Astrocyte of the spinal cord (primary cell): ENCODE data around the gene CHST13.

ENCODE experiments used
- DNase-seq: peaks from one replicate; pipeline ENCODE4 v3.0.0; 2011; ENCODE audit warnings: low read depth, low spot score
- H3K4me3 ChIP-seq: 2 replicates; pipeline ENCODE4 v1.5.1; 2011; ENCODE audit warnings: low read depth, mild to moderate bottlenecking, low read length, moderate library complexity
- CTCF ChIP-seq: IDR thresholded peaks from 2 replicates; pipeline ENCODE4 v1.5.1; 2012; ENCODE audit warnings: low read depth, mild to moderate bottlenecking, low read length, inconsistent platforms
- in situ Hi-C: cut with HindIII; loops from 2 replicates; pipeline ENCODE4 v1.10.0; 2017; ENCODE audit warnings: low sequenced_read_pairs

The CHST13 gene

GRCh38 chr3:126548556-126549466 lies 24.9 kb downstream of the CHST13 start:
- no peak for DNase-seq
- in situ Hi-C loops: no loop called here
- no peak overlapping the region for H3K4me3 ChIP-seq
- no peak for TF ChIP-seq CTCF

GRCh38 chr3:126549861-126550487 lies 26.0 kb downstream of the CHST13 start:
- H3K4me3 ChIP-seq: no peak overlapping the region
- no peak for DNase-seq
- no peak for TF ChIP-seq CTCF
- in situ Hi-C loops: no loop called here

GRCh38 chr3:126550488-126551051 lies 26.6 kb downstream of the CHST13 start:
- no peak for DNase-seq
- in situ Hi-C loops: no loop called here
- no peak for TF ChIP-seq CTCF
- H3K4me3 ChIP-seq: no peak overlapping the region

DNA sequence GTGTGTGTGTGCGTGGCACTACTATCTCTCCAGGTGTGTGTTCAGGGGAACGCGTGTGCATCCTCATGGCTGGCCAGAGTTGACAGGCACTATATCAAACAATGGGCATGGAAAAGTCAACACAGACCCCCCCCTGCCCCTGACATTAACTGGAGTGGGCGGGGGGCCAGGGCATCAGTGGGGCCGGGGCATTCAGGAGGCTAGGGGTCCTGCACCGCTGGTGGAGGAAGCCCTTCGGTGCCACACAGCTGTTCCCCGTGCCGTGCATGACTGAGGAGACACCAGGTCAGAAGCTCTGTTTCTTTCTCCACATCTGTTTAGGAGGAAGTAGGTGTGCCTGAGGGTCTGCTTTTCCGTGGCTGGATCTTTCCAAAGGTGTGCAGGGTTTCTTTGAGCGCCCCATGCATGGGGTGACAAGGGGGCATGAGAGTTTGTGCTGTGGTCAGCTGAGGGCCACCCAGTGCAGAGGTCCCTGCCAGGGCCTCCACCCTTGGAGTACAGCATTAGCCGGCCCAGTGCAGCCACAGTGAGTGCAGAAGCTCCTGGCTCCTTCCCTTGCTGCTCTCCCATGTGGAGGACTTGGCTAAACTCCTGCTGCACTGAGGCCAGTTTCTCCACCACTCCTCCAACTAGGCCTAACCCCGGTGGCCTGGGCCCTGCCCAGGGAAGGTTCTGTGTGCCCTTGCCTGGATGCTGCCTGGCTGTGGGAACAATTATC lies 27.3 kb downstream of the CHST13 start:
- no peak for DNase-seq
- in situ Hi-C loops: no loop called here
- TF ChIP-seq CTCF: no peak
- H3K4me3 ChIP-seq: no peak overlapping the region

- no peak for TF ChIP-seq CTCF
- in situ Hi-C loops: no loop called here
- no peak overlapping the region for H3K4me3 ChIP-seq
- DNase-seq: no peak
Measured at GRCh38 chr3:126551839-126552687, 28.1 kb downstream of the CHST13 start.
